Activated naive CD4-positive, alpha-beta T cell (primary cell): Measurements from ENCODE around the gene BTBD6.

Experiments used
- DNase-seq, 4 experiments: peaks; one replicate each; lab custom pipeline; 2025; lab: John Stamatoyannopoulos, UW

The BTBD6 gene

DNA sequence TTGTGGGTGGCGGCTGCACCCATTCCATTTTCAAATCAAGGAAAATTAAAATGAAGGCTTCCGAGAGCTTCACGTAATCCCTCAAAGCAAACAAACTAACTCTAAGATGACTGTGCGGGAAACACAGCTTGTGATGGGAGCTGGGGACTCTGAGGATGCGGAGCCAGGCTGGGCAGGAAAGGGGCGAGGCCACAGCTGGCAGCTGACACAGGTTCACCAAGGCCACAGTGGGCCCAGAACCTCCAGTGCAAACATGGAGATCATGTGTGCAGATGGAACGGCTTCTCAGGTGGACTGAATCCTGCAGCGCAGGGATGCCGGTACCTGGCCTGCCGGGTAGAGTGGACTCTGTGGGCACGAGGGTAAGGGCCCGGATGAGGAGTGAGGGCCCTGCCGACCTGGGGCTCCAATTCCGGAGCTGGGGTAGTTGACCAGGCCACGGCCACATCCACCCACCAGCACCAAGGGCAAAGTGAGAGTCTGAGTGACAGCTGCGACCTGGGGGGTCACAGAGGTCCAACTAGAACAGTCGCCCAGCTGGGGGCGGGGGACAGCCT lies 19.2 kb upstream of the BTBD6 start:
- DNase-seq = no peak

- no peak for DNase-seq
These were observed 7.3 kb upstream of the BTBD6 start for GRCh38 chr14:105240811-105241576.

- DNase-seq = no peak
These were observed 6.7 kb upstream of the BTBD6 start for GRCh38 chr14:105241641-105242040.

DNA sequence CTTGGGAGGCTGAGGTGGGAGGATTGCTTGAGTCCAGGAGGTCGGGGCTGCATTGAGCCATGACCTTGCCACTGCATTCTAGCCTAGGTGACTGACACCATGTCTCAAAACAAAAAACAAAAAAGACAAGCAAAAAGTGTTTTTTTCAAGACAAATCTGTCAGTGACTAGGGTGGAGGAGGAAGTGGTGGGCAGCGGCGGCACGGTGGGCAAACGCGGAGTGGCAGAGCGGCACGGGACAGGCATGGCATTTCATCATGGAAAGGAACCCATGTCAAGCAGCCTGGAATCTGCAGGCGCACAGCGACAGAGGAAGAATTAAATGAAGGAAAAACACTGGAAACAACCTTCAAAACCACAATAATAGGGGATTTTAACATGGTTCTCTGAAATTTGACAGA lies 4.0 kb upstream of the BTBD6 start:
- no peak for DNase-seq

- no peak for DNase-seq
These were observed 1.3 kb upstream of the BTBD6 start for GRCh38 chr14:105247026-105247425.

- DNase-seq = no peak
These were observed 492 bp upstream of the BTBD6 start for GRCh38 chr14:105247715-105248367.

- no peak for DNase-seq
These were observed 1.1 kb downstream of the BTBD6 start for GRCh38 chr14:105249182-105250007.

DNA sequence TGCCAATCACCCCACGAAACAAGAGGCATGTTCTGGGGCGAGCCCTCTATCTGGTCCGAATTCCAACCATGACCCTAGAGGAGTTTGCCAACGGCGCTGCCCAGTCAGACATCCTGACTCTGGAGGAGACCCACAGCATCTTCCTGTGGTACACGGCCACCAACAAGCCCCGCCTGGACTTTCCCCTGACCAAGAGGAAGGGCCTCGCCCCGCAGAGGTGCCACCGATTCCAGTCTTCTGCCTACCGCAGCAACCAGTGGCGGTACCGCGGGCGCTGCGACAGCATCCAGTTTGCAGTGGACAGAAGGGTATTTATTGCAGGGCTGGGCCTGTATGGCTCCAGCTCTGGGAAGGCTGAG lies 1.7 kb downstream of the BTBD6 start:
- DNase-seq = no peak

DNA sequence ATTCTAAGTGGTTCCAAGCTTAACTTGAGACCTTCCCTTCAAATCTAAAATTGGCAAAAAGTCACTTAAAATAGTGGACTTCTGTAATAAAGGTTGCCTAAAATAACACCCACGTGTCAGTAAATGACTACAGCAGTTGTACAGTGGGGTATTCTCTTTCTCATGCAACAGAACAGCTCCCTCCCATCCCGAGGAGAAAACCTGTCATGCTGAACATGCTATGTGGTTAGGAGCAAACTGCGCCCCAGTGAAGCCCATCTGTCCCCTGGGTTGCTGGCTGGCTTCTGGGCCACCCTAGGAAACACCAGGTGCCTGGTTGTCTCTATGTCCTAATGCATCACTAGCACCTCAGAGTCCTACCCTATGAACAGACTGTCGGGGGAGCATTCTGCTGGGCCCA lies 2.7 kb downstream of the BTBD6 start:
- no peak for DNase-seq

- no peak for DNase-seq
These were observed 3.6 kb downstream of the BTBD6 start for GRCh38 chr14:105251920-105252319.

GRCh38 chr14:105252552-105253328 lies 4.4 kb downstream of the BTBD6 start:
- DNase-seq = no peak

- DNase-seq = no peak
These were observed 5.0 kb downstream of the BTBD6 start for GRCh38 chr14:105253329-105253682.

GRCh38 chr14:105255021-105255507 lies 6.7 kb downstream of the BTBD6 start:
- no peak for DNase-seq

DNA sequence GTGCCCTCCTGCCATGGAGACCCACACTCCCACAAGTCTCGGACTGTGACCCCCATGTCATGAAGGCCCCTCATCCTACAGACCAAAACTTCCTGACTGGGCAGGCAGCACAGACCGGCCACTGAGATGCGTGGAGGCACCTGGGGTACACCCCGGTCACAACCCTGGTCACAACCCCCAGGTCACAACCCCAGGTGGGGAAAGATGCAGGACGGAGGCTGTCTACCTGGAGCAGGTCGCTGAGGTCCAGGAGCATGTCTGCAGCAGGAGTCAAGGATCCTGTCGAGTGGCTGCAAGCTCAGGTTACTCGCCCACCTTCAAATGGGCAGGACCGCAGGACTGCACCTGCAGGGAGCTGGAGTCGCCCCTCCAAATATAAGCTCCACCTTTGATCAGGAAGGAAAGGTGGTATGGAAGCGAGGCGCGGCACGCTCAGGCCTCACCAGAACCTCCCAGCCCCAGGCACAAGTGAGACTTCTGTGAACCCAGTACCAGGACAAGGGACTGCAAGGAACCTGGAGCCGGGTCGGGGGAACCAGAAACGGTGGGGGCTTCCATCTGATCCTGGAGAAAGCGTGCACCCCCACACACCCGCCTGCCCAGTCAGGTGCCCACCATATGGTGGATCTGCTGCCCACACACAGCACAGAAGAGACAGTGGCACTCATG lies 8.1 kb downstream of the BTBD6 start:
- no peak for DNase-seq

DNA sequence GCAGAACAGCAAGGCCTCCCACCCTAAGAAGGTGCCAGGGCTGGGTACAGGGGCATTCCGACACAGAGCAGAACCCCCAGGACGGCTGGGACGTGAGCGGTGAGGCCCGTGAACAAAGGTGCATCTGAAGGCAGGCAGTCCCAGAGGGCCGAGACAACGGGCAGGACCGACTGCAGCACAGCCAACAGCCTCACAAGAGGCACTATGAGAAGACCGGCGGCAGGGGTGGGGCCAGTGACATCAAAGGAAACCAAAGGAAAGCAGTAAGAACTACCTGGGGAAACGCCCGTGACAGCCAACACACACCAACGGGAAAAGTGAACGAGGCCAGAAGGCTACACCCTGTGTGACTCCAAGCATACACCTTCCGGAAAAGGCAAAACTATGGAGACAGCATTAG lies 9.1 kb downstream of the BTBD6 start:
- no peak for DNase-seq

DNA sequence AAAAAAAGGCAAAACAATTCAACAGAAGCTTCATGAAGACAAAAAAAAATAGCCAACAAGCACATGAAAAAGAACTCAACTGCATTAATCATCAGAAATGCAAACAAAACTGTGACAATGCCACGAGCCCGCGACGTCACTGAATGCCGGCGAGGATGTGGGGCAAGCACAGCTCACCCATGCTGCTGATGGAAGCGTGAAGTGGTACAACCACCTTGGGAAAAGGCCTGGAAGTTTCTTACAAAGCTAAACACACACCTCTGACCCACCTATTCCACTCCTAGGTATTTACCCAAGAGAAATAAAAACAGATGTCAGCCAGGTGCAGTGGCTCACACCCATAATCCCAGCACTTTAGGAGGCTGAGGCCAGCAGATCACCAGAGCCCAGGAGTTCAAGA lies 10.5 kb downstream of the BTBD6 start:
- DNase-seq = no peak

GRCh38 chr14:105260959-105261358 lies 12.6 kb downstream of the BTBD6 start:
- no peak for DNase-seq

- no peak for DNase-seq
These were observed 13.4 kb downstream of the BTBD6 start for GRCh38 chr14:105261781-105262180.

GRCh38 chr14:105267820-105268548 lies 19.7 kb downstream of the BTBD6 start:
- DNase-seq = no peak

- DNase-seq = no peak
These were observed 20.5 kb downstream of the BTBD6 start for GRCh38 chr14:105268736-105269354.
